Tibial nerve (tissue), 4 donors: Measurements from ENCODE around the gene AEN. TPM values are rescaled to one million over a fixed set of nuclear protein-coding genes. Genes with fewer than 3 reads are reported as not detected.

ENCODE experiments used
- DNase-seq, 2 donors: peaks; one replicate each; pipeline ENCODE4 v3.0.0-alpha.2; 2019; ENCODE audit warnings: low spot score in 2 of 2
- H3K27ac ChIP-seq, 4 donors: fragments of 200-600 bp; sonication (generic) in 3 of 4; one replicate each; pipeline ENCODE4 v1.5.1; 2017 to 2019; ENCODE audit warnings: mild to moderate bottlenecking in 1 of 4
- H3K27me3 ChIP-seq, 2 donors: fragments of 200-600 bp; sonication (generic) in 1 of 2; one replicate each; pipeline versions ENCODE4 v1.5.1 to v1.6.0; 2017 to 2019
- H3K36me3 ChIP-seq, 3 donors: fragments of 200-600 bp; sonication (generic); one replicate each; pipeline ENCODE4 v1.5.1; 2018 to 2019
- H3K4me1 ChIP-seq, 4 donors: fragments of 200-600 bp; sonication (generic) in 3 of 4; one replicate each; pipeline ENCODE4 v1.5.1; 2017 to 2019
- H3K4me3 ChIP-seq, 4 donors: fragments of 200-600 bp; sonication (generic) in 3 of 4; one replicate each; pipeline ENCODE4 v1.5.1; 2017 to 2019; ENCODE audit warnings: mild to moderate bottlenecking in 1 of 4, moderate library complexity in 1 of 4
- H3K9me3 ChIP-seq, 4 donors: fragments of 200-600 bp; sonication (generic) in 3 of 4; one replicate each; pipeline ENCODE4 v1.5.1; 2017 to 2019
- EP300 ChIP-seq, 2 donors: sonication (generic); formaldehyde crosslinking; IDR thresholded peaks; one replicate each; pipeline ENCODE4 v1.6.1; 2017; ENCODE audit warnings: antibody characterized with exemption in 2 of 2, mild to moderate bottlenecking in 1 of 2
- POLR2A ChIP-seq, 2 donors: fragments of 450-650 bp; IDR thresholded peaks; one replicate each; pipeline ENCODE4 v1.6.1; 2017; ENCODE audit warnings: antibody characterized with exemption in 2 of 2, mild to moderate bottlenecking in 2 of 2, moderate library complexity in 2 of 2
- WGBS, 2 donors: methylation state at CpG; one replicate each; pipeline ENCODE4 v1.1.5; 2018; 5-methylcytosine and 5-hydroxymethylcytosine counted together
- total RNA-seq, 4 donors: library from RNA; depleted of rRNA; stranded (reverse); fragments of >200 nt; gene quantifications; one replicate each; pipeline ENCODE4 v1.1.0, GENCODE V29; 2016
- TF ChIP-seq, protein P1 (sequence below), 5 experiments: fragments of 200-600 bp in 3 of 5; fragments of 450-650 bp in 2 of 5; sonication (generic) in 3 of 5; IDR thresholded peaks; one replicate each; pipeline ENCODE4 v1.5.1; 2016 to 2019; ENCODE audit warnings: antibody characterized with exemption in 5 of 5, mild to moderate bottlenecking in 3 of 5, moderate library complexity in 2 of 5

The AEN gene
- total RNA-seq, 4 donors from 2014 or later: 10.1 to 17.8 (median 13.1) TPM

DNA sequence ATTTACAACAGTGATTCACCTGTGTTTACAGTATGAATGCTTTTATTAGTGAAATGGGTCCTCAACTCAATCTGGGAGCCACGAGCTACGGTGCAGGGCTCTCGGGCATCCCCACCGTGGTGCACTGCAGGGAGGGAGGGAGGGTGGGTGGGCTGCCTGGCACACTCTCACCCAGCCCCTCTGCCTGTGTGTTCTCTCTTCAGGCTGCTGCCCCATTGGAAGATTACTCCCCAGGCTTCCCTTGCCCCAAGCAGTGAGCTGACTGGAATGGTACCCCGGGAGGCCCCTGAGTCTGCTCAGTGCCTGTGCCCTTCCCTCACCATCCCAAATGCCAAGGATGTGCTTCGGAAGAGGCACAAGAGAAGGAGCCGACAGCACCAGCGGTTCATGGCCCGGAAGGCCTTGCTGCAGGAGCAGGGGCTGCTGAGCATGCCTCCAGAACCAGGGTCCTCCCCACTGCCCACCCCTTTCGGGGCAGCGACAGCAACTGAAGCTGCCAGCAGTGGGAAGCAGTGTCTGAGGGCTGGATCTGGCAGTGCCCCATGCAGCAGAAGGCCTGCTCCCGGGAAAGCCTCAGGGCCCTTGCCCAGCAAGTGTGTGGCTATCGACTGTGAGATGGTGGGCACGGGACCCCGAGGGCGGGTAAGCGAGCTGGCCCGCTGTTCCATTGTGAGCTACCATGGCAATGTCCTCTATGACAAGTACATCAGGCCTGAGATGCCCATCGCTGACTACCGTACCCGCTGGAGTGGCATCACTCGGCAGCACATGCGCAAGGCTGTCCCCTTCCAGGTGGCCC lies 5.0 kb downstream of the AEN start:
- no peaks in the 10 kb centered on the region for H3K9me3 ChIP-seq
- H3K4me1 ChIP-seq: peaks cover 0 to 59% (median 32%) of the 10 kb centered on the region in 4 donors
- TF ChIP-seq, protein P1, sequence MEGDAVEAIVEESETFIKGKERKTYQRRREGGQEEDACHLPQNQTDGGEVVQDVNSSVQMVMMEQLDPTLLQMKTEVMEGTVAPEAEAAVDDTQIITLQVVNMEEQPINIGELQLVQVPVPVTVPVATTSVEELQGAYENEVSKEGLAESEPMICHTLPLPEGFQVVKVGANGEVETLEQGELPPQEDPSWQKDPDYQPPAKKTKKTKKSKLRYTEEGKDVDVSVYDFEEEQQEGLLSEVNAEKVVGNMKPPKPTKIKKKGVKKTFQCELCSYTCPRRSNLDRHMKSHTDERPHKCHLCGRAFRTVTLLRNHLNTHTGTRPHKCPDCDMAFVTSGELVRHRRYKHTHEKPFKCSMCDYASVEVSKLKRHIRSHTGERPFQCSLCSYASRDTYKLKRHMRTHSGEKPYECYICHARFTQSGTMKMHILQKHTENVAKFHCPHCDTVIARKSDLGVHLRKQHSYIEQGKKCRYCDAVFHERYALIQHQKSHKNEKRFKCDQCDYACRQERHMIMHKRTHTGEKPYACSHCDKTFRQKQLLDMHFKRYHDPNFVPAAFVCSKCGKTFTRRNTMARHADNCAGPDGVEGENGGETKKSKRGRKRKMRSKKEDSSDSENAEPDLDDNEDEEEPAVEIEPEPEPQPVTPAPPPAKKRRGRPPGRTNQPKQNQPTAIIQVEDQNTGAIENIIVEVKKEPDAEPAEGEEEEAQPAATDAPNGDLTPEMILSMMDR (IDR thresholded peaks at IDR 0.05): no peak
- no peak for TF ChIP-seq EP300 (IDR thresholded peaks at IDR 0.05)
- no peak for TF ChIP-seq POLR2A (IDR thresholded peaks at IDR 0.05)
- H3K4me3 ChIP-seq: no peak overlapping the region
- no peaks in the 10 kb centered on the region for H3K27me3 ChIP-seq
- peaks cover 0 to 52% (median 0%) of the 10 kb centered on the region in 3 donors for H3K36me3 ChIP-seq
- 90 to 95% methylated on average over 17 to 22 of the region's 23 CpGs for WGBS, 2 donors
- DNase-seq: no peak
- H3K27ac ChIP-seq: peak overlapping the region in 1 of 4 donors; percentile 43

DNA sequence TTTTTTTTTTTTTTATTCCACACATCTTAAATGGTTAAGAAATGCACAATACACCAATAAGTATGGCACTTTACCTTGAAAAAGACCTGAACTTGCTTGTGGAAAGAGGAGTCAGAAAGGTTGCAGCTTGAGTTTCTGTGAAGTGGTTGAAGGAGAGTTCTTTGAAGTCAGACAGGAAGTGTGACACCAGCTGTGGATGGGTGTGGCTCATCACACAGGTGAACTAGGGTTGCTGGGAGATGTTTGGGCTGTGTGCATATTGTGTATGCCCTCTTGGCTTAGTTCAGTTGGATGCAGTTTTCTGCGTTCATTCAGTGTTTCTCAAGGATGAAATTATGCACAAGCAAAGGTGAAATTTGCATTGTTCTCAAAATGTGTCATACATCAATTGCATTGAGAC lies 6.3 kb downstream of the AEN start:
- DNase-seq: no peak
- WGBS, 2 donors: 82 to 88% methylated on average over 1 of the region's 1 CpG
- H3K36me3 ChIP-seq: peaks cover 0 to 65% (median 0%) of the 10 kb centered on the region in 3 donors

DNA sequence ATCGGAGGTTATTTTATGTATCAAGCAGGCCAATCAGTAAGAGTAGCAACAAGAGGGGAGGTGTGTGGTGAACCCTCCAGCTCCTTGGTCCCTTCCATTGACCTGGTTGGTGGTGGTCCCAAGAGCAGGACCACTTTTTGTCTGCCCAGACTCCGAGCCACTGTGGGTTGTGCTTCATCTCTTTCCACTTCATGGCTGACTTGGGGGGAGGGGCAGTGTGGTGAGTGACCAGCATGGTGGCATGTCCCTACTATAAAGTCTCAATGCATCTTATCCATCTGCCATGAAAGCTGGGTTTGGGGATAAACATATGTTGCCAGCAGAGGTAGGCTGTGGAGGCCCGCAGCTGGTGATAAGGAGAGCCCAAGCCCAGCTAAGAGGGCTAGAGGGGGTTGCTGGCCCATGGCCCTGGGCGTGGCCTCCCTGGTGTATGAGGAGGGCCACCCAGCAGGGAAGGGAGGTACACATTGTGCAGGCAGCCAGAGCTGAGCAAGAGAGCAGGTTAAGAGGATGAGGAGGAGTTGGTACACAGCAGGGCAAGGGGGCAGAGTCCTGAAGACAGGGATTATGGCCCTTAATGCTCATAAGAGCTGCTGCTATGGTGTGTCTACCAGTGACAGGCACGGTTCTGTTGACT lies 7.0 kb downstream of the AEN start:
- WGBS, 2 donors: 93 to 94% methylated on average over 5 of the region's 5 CpGs
- no peak for TF ChIP-seq EP300 (IDR thresholded peaks at IDR 0.05)
- TF ChIP-seq POLR2A (IDR thresholded peaks at IDR 0.05): no peak
- TF ChIP-seq, protein P1 (IDR thresholded peaks at IDR 0.05): no peak
- Histone ChIP-seq H3K27ac (peak overlapping the region in 1 of 4 donors; percentile 28), H3K4me3 (no peak overlapping the region), H3K4me1 (peaks cover 0 to 45% (median 17%) of the 10 kb centered on the region in 4 donors), H3K9me3 (no peaks in the 10 kb centered on the region), H3K27me3 (no peaks in the 10 kb centered on the region), H3K36me3 (peaks cover 0 to 72% (median 0%) of the 10 kb centered on the region in 3 donors)
- DNase-seq: no peak

More for the DNA sequence above, 6.3 kb downstream of the AEN start:
- H3K4me3 ChIP-seq: no peak overlapping the region
- no peaks in the 10 kb centered on the region for H3K9me3 ChIP-seq
- H3K27me3 ChIP-seq: no peaks in the 10 kb centered on the region
- TF ChIP-seq EP300 (IDR thresholded peaks at IDR 0.05) (no peak), POLR2A (IDR thresholded peaks at IDR 0.05) (no peak)
- TF ChIP-seq, protein P1 (IDR thresholded peaks at IDR 0.05): no peak
- peak overlapping the region in 1 of 4 donors; percentile 43 for H3K27ac ChIP-seq
- peaks cover 0 to 52% (median 23%) of the 10 kb centered on the region in 4 donors for H3K4me1 ChIP-seq

DNA sequence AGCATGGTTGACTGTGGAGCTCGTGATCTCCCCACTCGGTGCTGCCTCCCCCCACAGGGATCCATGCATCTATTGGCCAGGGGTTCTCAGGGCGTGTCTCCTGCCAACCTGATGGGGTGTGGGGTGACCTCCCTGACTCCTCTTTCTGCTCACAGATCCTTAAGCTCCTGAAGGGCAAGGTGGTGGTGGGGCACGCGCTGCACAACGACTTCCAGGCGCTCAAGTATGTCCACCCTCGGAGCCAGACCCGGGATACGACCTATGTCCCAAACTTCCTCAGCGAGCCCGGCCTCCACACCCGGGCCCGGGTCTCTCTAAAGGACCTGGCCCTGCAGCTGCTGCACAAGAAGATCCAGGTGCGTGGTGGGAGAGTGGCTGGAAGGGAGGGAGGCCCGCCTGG lies 7.9 kb downstream of the AEN start:
- WGBS, 2 donors: 88 to 91% methylated on average over 12 to 16 of the region's 16 CpGs
- TF ChIP-seq POLR2A (IDR thresholded peaks at IDR 0.05) (no peak), EP300 (IDR thresholded peaks at IDR 0.05) (no peak)
- TF ChIP-seq, protein P1 (IDR thresholded peaks at IDR 0.05): no peak
- no peak for DNase-seq
- H3K9me3 ChIP-seq: no peaks in the 10 kb centered on the region
- no peak overlapping the region for H3K4me3 ChIP-seq
- H3K36me3 ChIP-seq: peaks cover 0 to 75% (median 0%) of the 10 kb centered on the region in 3 donors
- peaks cover 0 to 36% (median 10%) of the 10 kb centered on the region in 4 donors for H3K4me1 ChIP-seq
- no peak overlapping the region for H3K27ac ChIP-seq
- H3K27me3 ChIP-seq: no peaks in the 10 kb centered on the region
